DMS114 treated with DMSO at 0.1 percent for 48 hours (cell line): ENCODE measurements around the gene EIF3D.

Source experiments
- DNase-seq: peaks from one replicate; lab custom pipeline; 2025; ENCODE audit not compliant: unreplicated experiment; lab: John Stamatoyannopoulos, UW

EIF3D gene, protein sequence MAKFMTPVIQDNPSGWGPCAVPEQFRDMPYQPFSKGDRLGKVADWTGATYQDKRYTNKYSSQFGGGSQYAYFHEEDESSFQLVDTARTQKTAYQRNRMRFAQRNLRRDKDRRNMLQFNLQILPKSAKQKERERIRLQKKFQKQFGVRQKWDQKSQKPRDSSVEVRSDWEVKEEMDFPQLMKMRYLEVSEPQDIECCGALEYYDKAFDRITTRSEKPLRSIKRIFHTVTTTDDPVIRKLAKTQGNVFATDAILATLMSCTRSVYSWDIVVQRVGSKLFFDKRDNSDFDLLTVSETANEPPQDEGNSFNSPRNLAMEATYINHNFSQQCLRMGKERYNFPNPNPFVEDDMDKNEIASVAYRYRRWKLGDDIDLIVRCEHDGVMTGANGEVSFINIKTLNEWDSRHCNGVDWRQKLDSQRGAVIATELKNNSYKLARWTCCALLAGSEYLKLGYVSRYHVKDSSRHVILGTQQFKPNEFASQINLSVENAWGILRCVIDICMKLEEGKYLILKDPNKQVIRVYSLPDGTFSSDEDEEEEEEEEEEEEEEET

DNA sequence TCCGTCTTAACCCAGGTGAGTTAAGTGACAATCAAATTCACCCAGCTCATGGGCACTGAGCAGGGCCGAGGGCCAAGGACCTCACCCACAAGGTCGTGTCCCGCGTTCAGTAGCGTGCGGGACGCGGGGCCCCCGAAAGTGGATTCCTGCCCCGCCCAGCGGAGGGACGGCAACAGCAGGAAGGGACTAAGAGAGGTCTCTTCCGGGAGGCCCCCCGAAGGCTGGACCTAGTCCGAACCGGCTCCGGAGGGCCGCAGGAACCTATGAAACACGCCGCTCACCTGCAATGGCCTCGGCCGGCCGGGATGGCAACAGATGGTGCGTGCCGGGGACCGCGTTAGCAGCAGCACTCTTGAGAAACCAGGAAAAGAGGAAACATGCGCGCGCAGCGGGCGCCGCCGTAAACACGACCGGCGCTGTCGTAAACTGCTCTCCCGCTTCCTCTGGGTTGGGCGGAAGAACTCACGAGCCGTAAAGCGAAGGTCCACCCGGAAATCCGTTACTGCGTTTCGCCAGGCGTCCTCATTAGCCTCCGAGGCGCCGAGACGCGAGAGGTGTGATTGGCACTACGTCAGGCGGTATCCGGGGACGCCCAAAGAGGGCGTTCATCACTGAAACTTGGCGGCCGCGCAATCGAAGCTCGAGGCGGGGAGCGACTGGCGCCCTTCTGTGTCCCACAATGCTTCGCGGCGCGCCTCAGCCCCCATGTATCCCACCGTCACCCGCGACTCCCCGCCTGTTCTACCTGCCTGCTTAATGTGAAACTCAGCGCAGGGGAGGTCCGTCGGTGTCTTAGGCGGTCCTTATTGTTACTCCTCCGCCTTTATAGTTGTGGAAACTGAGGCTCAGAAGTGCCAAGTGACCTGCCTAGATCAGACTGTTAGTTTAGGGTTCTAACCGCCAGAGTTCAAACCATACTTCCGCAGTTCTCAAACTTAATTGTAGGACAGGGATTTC is at the start of gene EIF3D:
TSS of gene EIF3D (minus strand) at position 372 of the 957 bp plus-strand sequence. CDS start 3,045 bp downstream, outside the sequence.
- peak; percentile 97 for DNase-seq

DNA sequence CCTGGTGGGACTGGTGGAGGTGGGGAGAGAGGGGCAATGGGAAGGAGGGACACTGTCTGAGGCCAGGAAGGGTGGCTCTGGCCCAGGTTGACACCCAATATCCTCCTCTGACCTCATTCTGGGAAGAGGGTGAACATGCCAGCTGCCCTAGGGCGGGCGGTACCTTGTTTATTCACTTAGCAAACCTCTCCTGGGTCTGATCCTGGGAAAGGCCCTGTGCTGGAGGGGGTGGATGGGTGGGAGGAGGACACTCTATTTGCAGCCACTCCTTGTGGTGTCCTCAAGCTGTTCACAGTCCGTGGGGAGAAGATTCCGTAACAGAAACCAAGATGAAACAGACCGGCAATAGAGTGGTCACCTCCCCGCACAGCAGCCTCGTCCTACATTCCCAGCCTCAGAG is 49.7 kb upstream of the EIF3D start:
- DNase-seq, result no peak

DNA sequence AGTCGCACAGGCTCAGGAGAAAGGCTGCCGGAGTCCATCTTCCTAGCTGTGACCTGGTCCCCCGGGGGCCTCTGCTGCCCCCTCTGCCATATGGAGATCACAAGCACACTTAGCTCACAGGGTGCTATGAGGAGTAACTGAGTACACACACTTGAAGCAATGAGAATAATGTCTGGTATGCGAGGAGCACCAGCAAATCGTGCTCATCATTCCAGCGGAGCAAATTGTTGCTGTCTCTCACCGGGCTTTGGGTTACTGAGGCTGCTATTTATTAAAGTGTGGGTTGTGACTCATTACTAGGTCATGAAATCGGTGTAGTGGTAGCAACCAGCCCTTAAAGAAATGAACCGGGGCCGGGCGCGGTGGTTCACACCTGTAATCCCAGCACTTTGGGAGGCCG is 48.1 kb upstream of the EIF3D start:
- no peak for DNase-seq

DNA sequence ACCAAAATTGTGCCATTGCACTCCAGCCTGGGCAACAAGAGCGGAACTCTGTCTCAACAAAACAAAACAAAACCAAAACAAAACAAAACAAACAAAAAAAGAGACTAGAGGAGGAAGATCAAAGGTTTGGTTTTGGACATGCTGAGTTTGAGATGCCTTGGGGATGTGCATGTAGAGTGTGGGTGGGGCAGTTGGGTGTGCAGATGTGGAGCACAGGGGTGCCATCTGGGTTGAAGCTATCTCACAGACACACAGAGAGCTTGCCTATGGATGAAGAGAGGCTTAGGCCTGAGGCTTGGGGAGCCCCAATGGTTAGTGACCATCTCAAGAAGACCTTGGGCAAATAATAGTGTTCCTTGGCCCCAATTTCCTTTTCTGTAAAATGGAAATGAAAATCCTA is 45.8 kb upstream of the EIF3D start:
- DNase-seq, result no peak

DNA sequence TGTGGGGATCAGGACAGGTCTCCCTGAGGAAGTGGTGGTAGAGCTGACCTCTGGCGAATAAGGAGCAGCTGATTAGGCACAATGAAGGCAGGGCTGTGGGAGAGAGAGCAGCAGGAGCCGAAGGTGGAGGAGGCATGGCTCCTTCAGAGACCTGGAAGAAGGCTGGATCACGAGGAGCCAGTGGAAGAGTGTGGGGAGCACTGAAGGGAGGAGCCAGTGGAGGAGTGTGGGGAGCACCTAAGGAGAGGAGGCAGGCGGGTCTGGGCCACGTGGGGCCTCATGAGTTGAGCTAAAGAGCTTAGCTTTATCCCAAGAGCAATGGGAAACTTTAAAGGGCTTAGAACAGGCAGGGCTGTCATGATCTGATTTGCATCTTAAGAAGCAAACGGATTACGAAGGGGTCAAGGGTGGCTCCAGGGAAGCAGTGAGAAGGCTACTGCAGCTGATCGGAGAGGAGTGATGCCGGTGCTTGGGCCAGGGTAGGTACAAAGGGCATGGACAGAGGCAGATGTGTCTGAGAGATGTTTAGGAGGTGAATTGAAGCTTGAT is 44.9 kb upstream of the EIF3D start:
- no peak for DNase-seq

DNA sequence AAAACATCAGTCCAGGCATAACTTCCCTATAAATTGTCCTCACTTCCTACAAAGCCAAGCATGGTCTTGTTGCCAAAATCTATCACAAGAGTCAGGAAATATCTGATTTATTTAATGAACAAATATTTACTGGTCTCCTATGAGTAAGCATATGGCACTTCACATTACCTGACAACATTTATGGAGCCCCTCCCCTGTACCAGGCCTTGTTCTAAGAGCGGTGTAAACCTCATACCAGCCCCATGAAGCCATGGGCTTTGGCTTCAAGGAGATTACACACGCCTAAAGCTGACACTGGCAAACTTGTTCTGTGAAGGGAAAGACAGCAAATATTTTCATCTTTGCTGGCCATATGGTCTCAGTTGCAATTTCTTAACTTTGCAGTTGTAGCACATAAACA is 43.0 kb upstream of the EIF3D start:
- DNase-seq, result no peak

DNA sequence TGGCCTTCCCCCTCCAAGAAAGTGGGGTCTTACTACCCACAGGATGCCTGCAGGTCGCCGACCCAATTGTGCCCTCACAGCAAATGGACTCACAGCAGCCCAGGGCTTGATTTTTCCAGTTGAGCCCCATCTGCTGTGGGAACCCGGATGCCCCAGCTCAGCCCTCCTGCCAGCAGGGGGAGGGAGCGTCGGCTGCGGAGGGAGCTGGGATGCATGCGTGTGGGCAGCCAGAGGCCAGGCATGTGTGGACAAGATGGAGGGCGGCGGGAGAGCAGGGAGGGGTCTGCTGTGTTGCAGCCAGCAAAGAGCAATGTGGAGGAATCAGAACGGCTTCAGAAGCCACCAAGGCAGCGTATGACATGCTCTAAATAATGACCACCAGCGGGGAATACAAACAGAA is 41.0 kb upstream of the EIF3D start:
- DNase-seq, result no peak

DNA sequence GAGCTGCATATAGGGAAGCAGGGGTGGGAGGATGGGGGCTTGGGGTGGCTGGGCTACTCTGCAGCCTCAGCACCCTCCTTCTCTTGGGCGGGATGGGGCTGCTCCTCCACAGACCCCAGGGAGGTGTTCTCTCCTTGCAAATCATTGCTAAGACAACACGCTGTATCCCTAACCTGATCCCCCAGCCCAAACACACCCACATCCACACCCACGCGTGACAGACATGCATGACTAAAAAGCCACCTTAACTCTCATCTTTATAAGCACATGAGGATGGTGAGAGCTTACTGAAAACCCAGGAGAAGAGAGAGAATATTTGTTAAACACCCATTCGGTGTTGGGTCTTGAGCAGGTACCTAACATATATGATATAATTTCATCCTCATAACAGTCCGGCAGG is 39.9 kb upstream of the EIF3D start:
- DNase-seq, result no peak

DNA sequence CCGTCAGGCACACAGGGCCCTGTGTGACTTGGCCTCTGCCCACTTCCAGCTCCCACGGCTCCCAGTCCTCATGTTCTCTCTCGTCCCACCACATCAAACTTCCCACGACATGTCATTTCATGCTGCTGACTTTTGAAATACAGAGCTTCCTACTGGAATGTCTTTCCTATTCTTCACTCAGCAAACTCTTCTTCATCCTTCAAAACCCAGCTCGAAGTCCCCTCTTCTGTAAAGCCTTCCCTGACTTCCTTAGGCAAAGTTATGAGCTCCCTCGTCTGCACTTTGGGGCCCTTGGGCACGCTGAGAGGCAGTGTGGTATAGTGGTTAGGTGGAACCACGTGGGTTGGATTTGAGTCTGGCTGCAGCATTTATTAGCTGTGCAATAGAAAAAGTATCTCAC is 37.8 kb upstream of the EIF3D start:
- no peak for DNase-seq

DNA sequence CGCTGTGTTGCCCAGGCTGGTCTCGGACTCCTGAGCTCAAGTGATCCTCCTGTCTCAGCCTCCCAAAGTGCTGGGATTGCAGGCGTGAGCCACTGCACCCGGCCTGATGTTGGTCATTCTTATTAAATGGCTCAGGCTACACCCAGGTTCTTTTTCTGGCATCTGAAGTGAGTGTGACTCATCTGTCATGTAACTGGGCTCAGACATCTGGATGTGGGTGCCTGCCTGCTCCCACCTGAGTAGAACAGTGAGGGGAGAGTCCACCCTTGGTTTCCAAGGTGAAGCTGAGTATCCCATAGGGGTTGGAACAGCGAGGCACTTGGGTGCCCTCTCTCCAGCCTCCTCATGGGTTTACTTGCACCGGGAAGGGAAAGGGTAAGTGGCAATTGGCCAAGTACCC is 36.7 kb upstream of the EIF3D start:
- DNase-seq, result no peak

DNA sequence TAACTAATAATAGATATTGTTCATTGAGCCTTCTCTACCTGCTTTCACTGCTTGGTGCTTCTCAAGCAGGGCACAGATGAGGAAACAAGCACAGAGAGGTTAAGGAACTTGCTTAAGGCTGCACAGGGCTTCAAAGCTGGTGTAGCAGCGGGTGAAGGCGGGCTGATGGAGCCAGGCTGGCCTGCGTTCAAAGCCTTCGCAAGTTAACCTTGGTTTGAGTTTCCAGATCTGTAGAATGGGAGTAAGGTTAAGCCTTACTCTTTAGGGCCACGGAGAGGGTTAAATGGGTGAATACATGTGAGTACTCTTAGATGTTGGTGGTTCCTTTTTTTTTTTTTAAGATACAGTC is 36.2 kb upstream of the EIF3D start:
- no peak for DNase-seq

DNA sequence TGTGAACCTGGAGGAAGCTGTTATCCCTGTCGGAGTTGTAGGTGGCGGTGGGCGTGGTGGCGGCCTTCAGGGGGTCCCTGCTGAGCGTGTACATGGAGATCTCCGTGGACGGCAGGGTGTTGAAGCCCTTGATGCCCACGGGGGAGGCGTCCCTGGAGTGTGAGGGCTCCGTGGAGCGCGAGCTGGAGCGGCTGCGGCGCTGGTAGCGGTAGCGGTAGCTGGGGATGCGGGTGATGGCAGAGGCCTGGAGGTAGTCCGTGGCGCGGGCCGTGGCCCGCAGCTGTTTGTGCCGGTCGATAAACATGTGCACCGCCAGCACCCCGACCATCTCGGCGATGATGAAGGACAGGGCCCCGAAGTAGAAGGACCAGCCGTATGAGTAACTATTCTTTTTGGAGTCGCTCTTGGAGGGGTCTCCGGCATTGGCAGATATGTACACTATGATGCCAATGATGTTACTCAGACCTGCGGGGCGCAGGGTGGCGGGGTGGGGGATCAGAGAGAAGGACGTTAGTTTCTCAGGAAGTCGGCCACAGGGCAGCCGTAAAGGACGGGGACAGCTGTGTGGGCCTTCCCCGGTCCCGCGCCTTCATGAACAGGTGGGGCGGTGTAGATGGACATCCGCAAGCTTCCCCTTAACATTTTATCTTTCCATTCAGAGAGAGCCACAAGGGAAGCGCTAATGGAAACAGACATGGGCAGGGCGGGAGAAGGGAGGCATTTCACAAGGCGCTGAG is 35.6 kb upstream of the EIF3D start:
- DNase-seq, result no peak

DNA sequence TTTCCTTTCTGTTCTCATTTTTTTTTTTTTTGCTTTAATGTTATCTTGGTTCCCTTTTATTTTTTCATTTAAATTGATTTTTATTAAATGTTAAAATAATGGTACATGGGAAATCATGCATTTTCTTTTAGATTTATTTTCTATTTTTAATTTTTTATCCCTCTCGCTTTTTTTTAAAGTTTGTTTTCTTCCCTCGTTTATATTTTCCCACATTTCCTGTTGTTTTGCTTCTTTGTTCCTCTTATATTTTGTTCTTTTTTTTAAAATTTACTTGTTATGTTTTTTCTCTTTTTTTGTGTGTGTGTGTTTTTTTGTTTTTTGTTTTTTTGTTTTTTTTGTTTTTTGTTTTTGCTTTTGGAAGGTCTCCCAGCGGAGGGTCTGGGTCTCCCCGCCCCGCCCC is 34.9 kb upstream of the EIF3D start:
- no peak for DNase-seq

DNA sequence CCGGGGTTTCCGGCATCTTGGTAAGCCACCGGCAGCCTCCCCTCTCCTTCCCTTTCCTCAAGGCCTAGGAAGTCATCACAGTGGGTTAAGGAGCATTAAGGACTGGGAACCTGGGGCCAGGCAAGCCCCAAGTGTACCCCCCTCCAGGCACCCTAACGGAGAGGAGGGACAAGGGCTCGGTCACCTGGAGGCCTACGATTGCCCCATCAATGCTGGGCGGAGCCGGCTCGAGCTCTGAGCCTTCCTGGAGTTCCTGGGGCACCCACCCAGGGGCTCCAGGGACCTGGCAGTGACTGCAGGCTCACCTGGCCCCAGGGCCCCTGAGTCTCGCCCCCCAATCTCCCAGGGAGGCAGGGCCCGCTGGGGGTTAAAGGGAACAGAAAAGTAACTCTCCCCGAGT is 34.5 kb upstream of the EIF3D start:
- no peak for DNase-seq

DNA sequence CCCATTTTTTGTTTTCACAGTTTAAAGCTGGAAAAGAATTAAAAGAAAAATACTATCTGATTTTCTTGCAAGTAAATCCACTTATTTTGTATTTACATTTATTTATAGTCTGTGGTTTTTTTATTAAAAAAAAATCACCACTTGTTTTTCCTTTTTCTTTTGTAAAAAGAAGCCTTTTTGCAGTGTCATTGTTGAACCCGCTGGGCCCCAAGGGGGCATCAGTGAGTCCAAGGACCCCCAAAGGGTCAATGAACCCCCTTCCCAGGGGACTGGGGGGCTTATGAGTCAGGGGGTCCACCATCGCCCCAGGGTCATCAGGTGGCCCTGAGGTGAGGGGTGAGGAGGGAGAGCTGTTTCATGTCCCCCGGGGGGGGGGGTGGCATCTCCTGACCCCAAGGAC is 34.0 kb upstream of the EIF3D start:
- DNase-seq, result no peak

DNA sequence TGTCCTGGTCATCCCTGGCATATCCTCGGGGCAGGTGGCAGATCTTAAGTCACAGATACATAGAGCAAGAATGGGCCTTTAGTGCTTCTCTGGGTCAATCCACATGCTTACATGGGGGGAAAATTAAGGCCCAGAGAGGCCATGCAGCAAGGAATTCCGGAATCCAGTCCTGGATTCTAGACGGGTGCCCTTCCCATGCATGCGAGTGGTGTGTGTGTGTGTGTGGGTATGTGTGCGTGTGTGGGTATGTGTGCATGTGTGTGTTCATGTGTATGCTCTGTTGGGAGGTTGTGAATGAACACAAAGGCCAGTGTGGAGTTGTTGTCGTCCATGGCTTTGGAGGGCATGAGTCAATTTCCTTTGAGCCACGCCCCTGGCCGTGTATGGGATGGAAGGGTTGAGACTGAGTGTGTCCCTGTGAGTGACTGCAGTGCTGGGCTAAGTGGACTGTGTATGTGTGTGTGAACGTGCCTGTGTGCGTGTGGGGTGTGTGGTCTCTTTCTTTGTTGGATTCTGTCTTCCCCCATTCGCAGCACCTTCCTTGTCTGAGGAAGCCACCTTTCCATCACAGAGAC is 33.4 kb upstream of the EIF3D start:
- no peak for DNase-seq

DNA sequence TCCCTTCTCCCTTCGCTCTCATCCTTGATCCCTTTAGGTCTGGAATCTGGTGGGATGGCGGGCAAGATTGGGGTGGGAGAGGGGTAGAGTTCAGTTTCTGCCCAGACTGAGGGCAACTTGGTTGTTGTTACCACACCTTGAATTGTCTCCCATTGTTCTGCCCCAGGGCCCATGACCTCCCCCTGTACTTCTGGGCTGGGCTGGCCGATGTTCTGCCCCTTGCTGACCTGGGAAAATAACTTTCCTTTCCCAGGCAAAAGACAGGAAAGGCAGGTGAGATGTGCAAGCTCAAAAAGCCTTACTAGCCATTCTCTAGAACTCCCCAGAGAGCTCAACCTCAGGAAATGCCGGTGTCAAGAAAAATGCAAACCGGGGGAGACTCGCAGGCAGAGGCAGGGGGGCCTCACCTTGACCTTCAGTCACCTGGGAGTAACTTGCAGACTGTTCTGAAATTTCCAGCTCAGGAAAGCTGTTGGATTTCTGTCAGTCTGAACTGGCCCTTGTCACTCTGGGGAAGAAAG is 32.4 kb upstream of the EIF3D start:
- DNase-seq, result no peak

DNA sequence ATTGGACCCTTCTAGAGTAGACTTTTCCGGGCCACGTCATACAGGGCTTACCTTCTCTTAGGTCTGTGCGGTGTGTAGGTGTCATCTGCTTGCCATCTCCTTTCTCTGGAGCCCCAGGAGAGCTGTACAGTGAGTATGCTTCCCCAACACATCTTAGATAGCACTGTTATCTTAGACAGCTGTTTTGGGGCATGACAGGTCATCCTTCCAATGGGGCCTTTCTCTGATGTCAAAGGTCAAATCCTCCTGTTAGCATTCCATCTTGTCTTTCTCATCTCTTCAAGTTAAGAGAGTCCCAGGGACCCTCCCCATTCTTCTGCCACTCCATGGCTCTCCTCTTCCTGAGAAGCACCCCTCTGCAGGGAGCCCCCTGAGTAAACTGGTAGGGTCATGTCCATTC is 31.0 kb upstream of the EIF3D start:
- DNase-seq, result no peak

DNA sequence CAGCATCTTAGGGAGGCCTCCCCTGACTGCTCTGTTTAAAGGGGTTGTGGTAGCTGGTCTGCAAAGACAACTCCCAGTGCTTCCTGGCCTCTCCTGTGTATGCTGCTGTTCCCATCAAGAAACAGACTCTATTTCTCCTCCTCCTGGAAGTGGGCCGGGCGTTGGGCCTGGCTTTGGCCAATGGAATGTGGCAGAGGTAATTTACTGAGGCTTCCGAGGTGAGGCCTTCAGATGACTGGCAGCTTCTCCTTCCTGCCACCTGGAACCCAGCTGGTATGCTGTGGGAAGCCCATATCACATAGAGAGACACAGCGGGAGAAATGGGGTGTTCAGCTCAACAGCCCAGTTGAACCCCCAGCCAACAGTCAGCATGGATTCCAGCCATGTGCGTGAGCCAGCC is 25.1 kb upstream of the EIF3D start:
- DNase-seq, result no peak

DNA sequence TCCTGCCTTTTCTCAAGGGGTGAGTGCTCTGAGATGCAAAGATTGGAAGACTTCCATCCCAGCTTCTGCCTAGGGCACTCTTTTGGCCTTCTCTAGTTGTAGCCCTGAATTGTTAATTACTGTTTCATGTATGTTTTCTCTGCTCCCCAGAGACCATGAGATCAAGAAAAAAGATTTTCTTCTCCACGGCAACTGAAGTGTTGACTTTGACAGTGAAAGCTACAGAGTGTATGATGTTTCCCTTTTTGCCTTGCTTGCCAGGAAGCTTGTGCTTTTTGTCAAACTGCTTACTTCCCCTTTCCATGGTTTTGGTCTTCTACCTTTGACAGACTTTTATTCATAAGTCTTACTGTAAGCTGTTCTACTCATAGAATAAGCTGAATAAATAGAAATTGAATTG is 23.3 kb upstream of the EIF3D start:
- DNase-seq, result no peak
